AG09319 (cell line): Measurements from ENCODE around the gene CLCN4.

ENCODE experiments used
- DNase-seq: peaks from one replicate; pipeline ENCODE4 v3.0.0-alpha.2; 2010; ENCODE audit warnings: low read depth; ENCODE audit errors: extremely low read depth
- CTCF ChIP-seq: IDR thresholded peaks from 2 replicates; pipeline ENCODE4 v1.5.1; 2011; ENCODE audit warnings: low read depth, mild to moderate bottlenecking, inconsistent platforms, low read length, moderate library complexity

CLCN4 gene

GRCh38 chrX:10120331-10120730 lies 36.4 kb upstream of the CLCN4 start:
- TF ChIP-seq CTCF = no peak
- no peak for DNase-seq

GRCh38 chrX:10120828-10121227 lies 35.9 kb upstream of the CLCN4 start:
- TF ChIP-seq CTCF = no peak
- no peak for DNase-seq

- no peak for DNase-seq
- no peak for TF ChIP-seq CTCF
Observed at GRCh38 chrX:10121787-10122186, 35.0 kb upstream of the CLCN4 start.

GRCh38 chrX:10124506-10125247 lies 32.1 kb upstream of the CLCN4 start:
- DNase-seq = no peak
- no peak for TF ChIP-seq CTCF

- TF ChIP-seq CTCF = no peak
- no peak for DNase-seq
Observed at GRCh38 chrX:10125248-10125615, 31.5 kb upstream of the CLCN4 start.

GRCh38 chrX:10126044-10126443 lies 30.7 kb upstream of the CLCN4 start:
- TF ChIP-seq CTCF = no peak
- DNase-seq = no peak

- DNase-seq = no peak
- no peak for TF ChIP-seq CTCF
Observed at GRCh38 chrX:10126834-10127233, 29.9 kb upstream of the CLCN4 start.
